GM19455 (cell line): ENCODE results near the gene SRPX2.

Experiments used
- ATAC-seq: cut with Tn5 transposase; IDR thresholded peaks from one replicate; pipeline ENCODE4 v1.9.1; 2021; ENCODE audit not compliant: unreplicated experiment

SRPX2 gene

DNA sequence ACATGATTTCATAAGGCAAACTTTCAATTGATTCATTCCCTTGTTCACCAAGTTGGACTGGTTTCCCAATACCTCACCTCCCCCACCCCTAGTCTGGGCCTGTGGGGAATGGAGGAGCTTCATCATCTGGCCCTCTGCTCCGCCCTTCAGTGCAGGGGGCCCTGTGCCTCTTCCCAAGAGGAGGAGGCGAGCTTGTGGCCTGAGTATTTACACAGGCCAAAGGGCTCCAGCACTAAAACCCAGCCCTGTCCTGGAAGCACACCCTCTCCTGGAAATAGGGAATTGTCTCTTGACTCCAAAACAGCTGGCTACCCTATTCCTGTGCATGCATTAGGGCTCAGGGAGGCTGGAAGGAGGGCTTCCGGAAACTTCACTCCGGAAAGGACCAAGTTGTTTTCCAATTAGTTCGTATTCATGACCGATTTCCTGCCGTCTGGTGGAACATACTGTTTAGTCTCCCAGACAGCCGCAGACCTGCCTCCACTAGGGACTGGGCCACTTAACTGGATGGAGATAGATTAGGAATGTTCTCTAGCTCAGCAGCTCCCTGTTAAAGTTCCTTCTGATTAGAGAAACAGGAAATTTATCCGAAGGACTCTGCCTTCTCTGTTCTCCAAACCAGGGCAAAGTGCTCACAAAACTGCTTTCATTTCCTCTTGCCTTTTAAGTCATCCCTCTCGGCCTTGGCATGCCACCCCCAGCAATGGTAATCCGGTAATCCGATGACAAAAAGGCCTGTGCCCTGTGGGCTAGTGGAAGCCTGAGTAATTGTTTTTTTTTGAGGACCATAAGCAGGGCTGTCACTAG is 5.8 kb downstream of the SRPX2 start:
- ATAC-seq: no peak

DNA sequence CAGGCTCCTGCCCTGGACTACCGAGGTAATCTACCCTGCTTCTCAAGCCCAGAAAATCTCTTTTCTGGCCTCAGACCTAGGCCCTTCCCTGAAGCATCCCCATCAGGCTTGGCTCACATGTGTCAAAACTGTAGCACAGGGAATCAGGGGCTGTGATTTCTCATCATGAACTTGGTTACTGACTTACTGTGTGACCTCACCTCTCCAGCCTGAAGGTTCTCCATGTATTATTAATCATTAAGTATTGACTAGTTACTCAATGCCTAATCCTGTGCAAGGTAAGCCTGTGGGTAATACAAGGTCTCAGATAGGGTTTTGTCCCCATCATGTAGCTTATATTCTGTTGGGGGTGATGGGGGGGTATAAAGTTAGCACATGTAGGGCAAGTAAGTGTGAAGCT is 6.8 kb downstream of the SRPX2 start:
- ATAC-seq: no peak

DNA sequence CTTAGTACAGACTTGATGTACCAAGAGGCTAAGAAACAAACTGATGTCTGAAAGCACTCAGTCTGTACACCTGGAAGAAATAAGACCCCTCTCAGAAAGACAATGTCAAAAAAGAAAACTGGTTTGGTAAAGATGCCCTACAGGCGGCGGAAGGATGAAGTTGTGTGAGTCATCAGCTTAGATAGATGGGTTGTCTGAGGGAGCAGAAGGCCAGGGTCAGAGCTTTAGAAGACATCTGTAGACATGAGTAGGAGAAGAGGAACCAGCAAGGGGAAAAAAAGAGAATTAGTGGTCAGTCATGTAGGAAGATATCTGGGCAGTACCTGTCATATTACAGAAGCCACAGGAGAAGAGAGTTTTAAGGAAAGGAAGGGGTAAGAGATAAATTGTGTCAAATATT is 8.3 kb downstream of the SRPX2 start:
- no peak for ATAC-seq

DNA sequence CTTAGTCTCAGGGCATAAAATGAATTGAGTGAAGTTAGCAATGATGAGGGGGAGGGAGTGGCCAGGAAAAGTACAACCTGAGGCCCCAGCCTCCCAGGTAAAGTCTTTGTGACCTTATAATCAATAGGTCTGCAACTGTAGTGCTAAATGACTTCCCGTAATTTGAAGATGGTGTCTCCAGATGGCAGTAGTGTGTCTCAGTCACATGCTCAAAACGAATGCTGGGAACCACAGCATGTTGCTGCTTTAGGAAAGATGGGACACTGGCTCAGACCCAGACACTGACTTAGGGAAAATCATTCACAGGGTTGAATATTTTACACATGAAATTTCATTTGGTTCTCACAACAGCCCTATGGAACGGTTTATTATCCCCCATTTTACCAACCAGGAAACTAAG is 10.3 kb downstream of the SRPX2 start:
- no peak for ATAC-seq

DNA sequence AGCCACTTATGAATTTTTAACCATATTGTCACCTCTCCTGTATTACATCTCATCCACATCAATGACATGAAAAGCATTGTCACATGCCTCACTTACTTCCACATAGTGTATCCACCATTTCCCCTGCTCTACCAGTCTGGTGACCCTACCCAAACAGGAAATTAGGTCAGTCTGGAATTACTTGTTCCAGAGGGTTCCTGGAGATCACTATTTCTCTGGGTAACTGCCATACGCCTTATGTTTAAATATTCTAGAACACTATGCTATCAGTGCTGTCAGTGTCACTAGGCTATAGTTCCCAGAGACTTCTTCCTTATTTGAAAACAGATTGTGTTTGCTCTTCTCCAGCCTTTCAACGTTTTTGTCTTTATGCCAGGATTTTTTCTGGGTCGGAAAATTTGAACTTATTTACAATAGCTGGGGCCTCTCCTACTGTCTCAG is 15.0 kb downstream of the SRPX2 start:
- no peak for ATAC-seq

DNA sequence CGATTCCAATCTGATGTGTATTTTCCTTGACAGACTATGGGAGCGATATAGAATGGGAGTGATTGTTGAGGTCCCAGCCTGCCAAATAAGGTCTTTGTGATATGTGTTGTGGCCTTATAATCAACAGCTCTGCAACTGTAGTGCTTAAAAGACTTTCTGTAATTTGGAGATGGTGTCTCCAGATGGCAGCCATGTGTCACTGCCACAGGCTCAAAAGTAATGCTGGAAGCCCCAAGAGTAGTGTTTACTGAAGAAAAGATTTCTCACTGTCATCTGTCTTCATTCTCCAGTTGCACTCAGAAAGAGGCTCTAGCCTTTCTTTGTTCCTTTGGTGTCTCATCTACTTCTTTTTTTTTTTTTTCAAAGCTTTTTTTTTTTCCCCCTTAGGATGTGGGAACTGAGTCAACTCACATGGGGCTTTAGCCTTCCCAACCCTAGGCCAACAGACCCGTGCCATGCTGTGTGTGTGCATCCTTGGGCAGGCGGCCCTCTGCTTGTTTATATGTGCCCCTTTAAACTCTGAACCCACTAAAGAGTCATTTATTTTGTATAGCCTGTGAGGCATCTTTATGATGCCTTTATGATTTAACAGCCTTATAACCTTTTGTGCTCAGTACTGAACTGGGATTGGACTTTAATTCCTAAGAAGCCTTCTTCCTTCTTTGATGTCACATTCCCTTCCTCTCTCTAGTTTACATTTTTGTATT is 15.6 kb downstream of the SRPX2 start:
- ATAC-seq: no peak

DNA sequence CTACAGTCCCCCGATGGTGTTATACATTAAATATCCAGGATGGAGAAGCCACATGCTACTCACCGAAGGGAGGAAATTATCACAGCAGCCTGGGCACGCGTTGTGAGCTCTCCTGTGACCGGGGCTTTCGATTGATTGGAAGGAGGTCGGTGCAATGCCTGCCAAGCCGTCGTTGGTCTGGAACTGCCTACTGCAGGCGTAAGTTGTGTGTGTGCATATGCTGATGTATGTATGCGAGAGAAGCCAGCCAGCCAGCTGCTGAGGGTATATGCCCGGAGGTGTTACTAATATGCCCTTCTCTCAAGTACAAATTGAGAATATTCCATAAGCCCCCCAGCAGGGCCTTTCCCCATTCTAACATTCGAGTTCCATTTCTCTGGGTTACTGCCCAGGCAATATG is 18.2 kb downstream of the SRPX2 start:
- no peak for ATAC-seq

DNA sequence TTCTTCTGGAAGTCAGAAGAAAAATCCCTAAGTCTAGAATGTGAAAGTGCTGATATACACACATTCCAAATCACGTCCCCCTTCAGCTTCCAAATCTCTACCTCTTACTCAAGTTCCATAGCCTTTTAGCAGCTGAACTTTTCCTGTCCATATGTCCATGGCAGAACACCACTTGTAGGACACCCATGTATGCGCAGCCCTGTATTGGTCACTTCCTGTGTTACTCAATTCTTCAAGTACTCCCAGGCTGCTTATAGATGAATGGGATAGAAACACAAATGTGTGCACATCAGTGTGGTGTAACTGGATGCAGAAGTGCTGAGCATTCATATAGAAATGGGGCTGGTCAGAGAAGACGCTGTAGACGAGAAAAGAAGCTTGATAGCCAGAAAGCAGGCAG is 18.8 kb downstream of the SRPX2 start:
- ATAC-seq: no peak

DNA sequence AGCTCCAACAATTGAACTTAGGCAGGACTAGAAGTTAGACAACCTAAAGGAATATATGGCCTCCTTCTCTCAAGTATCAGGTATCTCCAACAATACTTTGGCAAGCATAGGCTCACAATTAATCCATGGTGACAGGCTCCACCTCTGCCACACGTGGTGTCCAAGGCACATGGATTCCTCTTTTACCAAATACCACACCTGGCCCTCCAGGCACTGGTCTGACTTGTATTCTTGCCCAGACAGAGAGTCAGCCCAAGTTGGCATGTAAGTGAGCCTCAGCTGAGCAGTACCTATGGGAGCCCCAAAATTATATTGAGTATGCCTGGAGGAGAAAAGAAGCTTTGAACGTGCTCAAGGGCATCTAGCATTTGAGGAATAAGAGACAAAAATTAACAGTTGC is 19.6 kb downstream of the SRPX2 start:
- ATAC-seq: no peak

DNA sequence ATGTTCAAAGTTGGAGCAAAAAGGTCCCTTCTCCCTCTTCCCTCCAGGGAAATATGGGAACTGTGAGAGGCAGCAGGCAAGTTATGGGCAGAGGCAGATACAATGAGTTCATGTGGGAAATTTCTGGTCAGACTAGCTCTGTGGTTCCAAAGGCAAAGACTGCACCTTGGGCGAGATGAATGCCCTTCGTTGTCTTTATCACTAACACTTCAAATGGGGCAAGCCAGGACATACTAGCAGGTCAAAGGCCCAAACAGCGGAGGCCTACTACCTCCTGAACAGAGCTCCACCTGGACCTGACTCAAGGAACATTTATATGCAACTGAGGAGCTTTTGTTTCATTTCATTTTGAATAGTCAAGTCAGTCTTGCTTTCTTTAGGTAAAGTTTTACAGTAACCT is 29.0 kb downstream of the SRPX2 start:
- no peak for ATAC-seq

DNA sequence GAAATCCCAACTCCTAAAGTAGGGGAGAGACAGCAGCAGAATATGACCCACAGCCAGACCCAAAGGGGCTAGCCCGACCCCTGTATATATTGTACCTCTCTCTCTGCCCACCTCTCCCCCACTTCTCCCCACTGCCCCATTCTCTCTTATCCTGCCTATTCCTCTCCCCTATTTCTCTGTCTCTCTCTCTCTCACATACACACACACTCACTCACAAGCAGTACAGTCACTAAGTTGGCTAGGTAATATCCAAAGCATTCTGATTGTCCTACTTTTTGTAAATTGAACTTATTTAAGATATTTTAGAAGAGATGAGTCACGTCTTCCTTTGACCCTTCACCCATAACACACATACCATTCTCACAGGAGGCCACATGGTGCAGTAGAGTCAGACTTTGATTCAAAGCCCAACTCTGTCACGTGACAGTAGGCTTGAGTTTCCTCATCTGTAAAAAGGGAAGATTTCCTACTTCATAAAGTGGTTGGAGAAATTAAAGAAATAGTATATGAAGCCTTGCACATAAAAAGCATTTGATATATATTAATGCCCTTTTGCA is 29.5 kb downstream of the SRPX2 start:
- ATAC-seq: no peak

DNA sequence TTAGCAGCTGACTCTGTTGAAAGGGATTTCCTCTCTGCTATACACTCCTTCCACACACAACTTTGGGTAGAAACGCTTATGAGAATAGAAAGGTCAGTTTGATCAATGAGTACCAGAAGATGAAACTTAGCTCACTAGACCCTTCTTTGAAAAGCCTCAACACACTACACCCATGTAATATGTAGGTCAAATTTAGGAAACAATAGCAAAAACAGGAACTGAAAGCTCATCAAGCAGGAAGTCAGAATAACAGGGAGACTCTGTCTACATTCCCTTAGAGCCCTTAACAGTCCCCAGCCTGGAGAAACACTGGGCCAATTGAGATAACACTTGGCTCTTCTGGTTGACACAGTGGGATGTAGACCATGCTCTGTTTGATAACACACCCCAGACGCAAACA is 30.7 kb downstream of the SRPX2 start:
- no peak for ATAC-seq

DNA sequence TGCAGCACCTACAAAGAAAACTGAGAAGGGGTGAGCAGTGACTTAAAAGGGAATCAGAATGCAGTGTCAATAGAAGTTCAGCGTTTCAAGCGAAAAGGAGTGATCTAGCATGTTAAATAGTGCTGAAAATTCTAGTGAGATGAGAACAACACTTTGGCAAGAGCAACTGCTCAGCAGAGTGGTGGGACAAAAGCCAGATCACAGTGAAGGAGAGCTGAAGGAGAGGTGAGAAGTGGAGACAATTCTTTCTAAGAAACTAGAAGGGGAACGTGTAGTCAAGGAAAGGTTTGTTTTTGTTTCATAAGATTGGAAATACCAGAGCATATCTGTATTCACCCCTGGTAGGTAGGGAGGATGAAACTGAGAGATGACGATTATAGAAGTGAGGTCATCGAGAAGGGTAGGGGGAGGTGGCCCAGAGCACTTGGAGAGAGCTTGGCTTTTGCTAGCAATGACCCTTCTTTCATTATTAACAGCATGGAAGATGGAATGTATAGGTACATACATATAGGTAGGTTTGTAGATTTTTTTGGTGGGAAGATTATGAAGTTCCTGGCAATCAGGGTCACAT is 33.7 kb downstream of the SRPX2 start:
- no peak for ATAC-seq

DNA sequence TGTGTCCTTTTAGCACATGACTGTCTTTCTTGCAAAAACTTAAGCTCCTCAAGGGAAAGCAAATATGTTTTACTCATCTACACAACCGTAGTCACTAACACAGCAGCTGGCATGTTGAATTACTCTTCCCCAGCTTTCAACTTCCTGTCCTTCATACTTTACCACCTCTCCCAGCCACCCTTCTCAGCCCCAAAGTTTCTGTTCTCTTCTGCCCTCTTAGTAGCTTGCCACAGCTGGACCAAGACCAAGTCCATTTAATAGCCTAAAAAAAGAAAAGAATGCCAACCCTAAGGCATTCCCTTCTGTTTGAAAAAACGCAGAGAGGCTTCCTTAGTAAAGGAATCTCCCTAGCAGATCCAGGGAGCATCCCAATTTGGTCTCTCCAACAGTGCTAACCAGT is 36.8 kb downstream of the SRPX2 start:
- ATAC-seq: no peak

DNA sequence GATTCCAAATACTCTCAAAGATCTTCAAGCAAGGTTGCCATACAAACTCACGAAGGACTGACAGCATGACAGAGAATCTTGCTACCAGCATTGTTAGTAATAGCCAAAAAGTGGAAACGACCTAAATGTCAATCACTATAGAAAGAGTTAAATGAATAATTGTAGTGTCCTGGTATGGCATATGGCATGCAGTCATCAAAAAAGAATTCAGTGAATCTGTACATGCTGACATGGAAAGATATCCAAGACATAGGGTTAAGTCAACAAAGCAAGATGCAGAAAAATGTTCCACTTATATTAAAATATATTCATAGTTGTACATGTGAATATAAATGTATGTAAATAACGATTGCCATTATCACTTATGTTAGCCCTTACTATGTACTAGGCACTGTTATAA is 37.6 kb downstream of the SRPX2 start:
- ATAC-seq: no peak

DNA sequence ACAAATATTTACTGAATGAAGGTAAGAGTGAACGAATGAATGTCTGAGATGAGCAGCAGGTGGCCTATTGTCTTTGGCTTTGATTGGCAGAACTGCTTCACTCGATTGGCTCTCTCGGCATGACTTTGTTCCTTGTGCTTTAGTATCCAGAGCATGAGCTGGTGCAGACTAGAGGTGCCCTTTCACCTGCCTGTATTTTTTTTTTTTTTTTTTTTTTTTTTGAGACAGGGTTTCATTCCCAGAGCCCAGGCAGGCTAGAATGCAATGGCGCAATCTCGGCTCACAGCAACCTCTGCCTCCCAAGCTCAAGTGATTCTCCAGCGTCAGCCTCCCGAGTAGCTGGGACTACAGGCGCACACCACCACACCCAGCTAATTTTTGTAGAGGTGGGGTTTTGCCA is 38.9 kb downstream of the SRPX2 start:
- no peak for ATAC-seq

DNA sequence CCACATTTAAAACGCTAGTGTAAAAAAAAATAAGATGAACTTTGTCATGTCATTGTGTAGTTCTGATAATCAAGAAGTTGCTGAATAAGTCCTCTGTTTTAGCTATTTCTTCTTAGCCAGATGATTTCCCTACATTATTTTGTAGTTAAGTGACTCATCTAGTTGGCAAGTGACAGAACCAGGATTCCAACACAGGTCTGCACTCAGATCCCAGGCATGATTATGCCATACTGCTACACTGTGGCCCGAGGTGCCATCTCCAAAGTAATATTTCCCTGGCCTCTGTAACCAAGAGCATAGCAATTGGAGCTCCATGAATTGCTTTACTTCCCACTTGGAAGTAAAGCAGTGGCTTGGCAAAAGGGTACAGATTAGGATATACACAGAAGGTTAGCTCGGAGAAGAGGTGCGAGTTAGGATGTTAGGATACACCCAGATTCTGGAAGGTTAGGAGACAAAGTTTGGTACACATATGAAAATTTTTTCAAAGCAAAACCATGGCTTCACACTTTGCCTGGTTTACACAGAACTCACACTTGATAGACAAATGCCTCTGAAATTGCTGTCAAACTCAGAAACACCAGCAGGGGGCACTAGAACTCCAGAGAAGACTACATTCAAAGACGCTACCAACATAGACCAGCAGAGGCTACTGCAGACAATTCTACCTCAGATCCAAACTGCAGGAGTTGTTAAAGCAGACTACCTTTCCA is 41.4 kb downstream of the SRPX2 start:
- ATAC-seq: peak; percentile 74

DNA sequence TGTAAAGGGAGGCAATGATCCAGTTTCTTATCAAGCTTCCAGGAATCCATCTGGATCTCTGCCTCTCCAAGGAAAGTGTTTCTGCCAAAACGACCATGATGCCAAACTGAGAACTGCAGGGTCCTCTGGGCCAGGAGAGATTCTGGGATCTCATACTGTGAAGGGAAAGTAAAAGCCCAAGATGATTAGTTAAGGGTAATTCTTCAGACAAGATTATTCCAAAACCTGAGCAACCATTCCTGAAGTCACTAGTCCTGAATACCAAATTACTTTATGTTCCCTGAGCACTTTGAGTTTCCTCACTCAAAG is 42.0 kb downstream of the SRPX2 start:
- ATAC-seq: no peak

DNA sequence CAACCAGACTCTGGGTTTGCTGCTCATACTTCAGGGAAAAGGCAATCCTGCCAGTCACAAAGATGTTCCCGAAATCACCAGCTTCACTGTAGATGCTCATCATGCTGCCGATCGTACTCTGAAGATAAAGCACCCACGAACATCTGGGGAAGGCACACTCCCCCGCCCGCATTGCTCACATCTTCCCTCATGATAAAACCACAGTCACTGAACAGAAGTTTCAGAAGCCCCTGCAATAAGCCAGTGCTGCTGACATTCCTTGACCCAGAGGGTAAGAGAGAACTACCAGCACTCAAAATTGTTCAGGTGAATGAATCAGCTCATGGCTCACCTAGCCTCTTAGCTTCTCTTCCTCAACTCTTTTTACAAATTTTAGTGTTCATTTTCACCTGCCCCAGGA is 43.1 kb downstream of the SRPX2 start:
- no peak for ATAC-seq

DNA sequence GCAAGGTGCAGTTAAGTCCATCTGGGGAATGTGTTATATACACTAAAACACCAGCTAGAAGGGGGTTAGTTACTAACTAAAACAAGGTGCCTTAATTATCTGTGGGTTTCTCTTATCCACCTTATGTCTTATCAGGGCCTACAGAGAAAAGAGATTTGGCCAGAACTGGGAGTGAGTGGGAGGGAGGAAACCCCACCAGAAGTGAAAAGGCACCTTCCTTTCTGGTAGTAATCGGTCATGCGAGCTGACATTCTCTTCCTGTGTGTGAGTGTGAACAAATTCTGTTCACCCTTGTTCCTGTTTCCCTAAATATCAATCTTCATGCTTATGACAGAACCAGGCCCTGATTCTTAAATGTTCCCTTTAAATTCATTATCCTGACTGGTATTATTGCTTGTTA is 43.5 kb downstream of the SRPX2 start:
- ATAC-seq: no peak

DNA sequence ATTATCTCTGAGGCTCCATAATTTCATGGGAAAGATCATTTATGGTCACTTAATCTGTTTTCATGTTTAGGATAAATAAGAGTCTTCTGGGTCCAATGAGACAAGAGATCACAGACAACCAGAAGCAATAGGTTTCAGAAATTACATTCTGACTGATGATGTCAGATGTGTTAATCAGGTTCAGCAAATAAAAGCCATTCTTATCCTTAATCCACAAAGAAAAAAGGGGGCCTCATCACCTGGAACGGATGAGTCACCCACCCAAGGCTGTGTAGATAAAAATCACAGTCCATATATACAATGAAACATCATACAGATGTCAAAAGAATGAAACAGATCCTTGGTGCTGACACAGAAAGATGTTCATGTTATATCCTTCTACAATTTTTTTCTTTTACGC is 51.3 kb downstream of the SRPX2 start:
- ATAC-seq: no peak

DNA sequence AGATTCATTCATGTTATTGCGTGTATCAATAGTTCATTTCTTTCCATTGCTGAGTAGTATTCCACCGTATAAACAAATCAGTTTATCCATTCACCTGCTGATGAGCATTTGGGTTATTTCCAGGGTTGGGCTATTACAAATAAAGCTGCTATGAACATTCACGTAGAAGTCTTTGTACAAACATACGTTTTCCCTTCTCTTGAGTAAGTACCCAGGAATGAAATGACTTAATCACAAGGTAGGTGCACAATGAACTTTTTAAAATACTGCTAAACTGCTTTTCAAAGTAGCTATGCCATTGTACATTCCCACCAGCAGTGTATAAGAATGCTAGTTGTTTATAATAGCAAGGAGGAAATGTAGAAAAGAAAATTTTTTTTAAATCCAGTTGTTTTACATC is 52.0 kb downstream of the SRPX2 start:
- no peak for ATAC-seq
